Stimulated activated CD4-positive, alpha-beta T cell treated with anti-CD3 and anti-CD28 coated beads, Interleukin-12 subunit alpha, Interleukin-12 subunit beta, amount 100 ng/mL, for 48 hours (primary cell): ENCODE results near the gene NTM.

Experiments
- DNase-seq, 3 donors: peaks; one replicate each; pipeline ENCODE4 v3.0.0-alpha.2; 2020; ENCODE audit warnings: low read depth in 2 of 3, low spot score in 1 of 3

The NTM gene

GRCh38 chr11:131462622-131463021 is 92.2 kb downstream of the NTM start:
- no peak for DNase-seq

GRCh38 chr11:131463162-131463561 is 92.7 kb downstream of the NTM start:
- DNase-seq: no peak

DNA sequence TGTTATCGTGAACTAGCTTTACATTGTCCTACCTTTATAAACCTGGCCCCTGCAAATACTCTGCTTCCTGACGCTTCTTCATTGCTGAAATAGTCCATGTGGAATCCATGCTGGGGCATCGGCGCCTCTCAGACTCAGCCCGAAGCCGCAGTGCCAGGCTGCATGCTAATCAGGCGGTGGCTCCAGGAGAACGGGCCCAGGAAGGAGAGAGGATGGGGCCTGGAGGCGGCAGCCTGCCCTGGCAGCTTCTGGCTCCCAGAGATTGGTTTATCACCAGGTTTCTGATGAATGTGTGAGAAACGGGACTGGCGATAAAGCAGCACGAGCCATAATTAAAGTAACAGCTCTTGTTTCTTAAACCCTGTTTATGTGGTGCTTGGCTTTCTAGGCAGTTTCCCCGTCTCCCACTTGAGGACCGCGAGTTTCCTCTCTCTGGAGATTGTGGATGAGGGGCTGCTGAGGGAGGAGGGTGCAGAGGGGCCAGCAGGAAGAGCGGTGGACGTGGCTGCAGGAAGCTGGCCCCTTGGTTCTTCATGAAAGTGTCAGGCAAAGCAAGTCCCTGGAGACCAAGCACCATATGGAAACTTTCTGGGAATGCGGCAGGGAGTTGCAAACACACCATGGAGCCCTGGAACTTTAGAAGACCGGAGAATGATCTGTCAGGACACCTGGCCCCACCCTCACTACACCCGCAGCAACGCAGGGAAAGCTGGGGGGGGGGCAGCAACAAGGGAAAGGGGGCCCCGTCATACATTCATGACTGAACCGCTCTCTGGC is 93.4 kb downstream of the NTM start:
- DNase-seq: no peak

- DNase-seq: no peak
Observed at GRCh38 chr11:131464461-131464860, 94.0 kb downstream of the NTM start.

DNA sequence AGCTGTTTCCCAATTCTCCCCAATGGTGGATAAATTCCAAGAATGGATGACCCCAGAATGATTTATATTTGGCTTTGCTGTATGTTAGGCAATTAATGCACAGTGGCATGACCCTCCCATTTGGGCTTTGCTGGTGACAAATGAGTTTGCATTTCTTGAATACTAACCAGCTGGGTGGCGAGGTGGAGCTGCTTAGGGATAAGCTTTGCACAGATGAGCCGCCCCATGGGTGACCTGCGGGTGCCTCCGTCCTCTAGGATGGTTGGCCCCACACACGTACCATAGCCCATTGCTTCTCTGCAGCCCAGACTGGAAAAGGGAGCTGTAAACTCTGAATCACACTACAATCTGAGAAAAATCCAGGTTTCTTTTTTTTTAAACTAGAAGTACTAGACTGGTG is 94.6 kb downstream of the NTM start:
- DNase-seq: no peak

DNA sequence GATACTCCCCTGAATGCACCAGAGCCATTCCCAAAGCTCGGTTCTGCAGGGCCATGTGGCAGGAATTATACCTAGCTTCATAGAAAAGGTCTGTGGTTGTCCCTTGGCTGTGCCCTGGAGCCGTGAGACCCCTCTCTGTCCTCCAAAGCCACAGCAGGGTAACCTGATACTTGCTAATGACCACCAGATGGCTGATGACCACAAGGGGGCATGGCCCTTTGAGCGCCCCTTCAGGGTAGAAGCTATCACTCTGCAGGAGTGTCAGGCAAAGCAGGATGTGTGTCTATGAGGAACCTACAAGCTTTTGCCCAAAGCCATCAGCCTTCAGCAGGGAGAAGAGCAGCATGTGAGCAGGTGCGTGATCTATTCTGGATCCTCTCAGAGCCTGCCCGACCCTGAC is 95.3 kb downstream of the NTM start:
- no peak for DNase-seq

- no peak for DNase-seq
Observed at GRCh38 chr11:131467645-131468394, 97.4 kb downstream of the NTM start.

DNA sequence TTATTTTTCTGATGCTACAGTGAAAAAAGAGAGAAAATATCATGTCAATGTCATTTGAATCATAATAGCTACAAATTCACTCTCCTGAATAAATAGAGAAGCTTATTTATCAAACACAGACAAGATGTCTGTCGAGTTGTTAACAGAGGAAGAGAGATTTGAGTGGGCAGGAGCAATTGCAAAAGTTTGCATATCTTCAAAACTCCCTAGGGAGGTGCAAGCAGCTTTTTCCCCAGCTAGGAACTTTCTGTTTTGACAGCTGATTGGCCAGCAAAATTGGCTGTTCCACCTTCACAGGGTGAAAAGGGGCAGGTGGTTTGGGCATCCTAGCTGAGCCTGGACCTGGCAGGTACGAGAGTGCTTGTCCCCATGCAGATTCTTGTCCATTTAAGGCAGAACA is 98.2 kb downstream of the NTM start:
- no peak for DNase-seq

- no peak for DNase-seq
Observed at GRCh38 chr11:131470216-131470925, 100.0 kb downstream of the NTM start.

DNA sequence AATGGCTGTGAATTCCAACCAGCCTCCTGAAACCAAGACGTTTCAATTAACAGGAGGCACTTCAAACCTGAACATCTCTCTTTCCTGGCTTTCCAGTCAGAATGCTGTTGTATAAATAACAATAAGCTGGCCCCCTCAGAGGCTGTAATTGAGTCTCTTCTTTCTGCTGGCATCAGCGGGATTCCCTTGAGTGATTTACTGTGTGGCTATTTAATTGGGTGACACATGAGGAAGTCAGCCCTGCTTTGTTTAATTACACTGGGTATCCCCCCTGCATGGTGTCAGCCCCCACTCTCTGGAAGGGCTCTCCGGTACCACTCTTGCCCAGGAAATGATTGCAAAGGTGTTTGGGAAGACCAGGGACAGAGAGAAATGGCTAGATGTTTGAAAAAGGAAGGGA is 101.6 kb downstream of the NTM start:
- no peak for DNase-seq

GRCh38 chr11:131474947-131475346 is 104.5 kb downstream of the NTM start:
- no peak for DNase-seq

DNA sequence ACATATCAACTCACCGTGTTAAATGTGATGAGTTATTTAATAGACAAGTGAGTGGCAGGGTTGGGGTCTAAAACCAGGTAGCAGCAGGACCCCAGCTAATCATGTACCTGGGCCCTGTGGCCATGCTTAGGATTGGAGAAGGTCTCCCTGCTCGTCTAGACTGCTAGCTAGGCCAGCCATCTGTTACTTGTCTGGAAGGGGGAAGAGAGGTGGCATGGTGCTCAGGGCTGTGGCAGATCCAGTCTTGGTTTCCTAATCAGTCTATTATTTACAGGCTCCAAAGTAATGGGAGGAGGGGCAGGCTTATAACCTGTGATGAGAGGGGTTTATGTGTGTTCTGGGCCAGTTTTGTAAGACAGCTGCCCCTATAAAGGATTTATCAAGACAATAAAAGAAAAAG is 105.9 kb downstream of the NTM start:
- DNase-seq: no peak

- DNase-seq: no peak
Observed at GRCh38 chr11:131478341-131478740, 107.9 kb downstream of the NTM start.

GRCh38 chr11:131481303-131481702 is 110.9 kb downstream of the NTM start:
- DNase-seq: no peak

DNA sequence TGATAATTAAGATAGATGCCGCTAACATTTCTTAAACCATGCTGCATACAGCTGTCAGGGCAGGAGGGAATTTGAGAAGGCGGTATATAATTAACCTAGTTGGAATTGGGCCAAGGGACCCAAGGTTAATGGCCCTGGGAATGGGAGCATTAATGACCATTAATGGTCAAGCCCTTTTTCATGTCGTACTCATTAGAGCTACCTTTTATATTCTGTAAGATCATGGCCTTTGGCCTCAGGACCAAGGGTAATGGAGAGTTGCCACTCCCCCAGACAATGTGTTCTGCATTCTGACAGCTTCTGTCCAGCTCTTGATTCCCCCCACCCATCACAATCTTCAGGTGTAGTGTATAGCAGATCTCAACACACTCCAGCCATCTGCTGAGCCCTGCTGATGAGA is 111.6 kb downstream of the NTM start:
- no peak for DNase-seq

DNA sequence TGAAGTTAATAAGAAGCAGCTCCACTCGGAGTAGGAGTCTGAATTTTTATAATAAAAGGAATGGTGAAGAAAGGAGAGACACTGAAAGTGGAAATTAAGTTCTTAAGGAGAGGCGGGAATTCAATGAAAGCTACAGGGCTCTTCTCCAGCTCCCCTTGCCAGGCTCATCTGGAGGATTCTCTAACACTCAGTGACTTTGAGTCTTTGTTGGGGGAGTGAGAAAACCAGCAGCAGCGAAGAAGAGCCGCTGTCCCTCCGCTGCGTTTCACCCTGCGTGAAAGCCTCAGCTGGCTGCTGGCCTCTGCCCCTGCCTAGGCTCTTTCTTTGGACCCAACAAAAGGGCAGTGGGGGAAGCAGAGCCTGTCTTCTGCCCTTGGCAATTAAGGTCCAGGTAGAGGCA is 113.0 kb downstream of the NTM start:
- no peak for DNase-seq

- DNase-seq: no peak
Observed at GRCh38 chr11:131483877-131484276, 113.5 kb downstream of the NTM start.

- DNase-seq: no peak
Observed at GRCh38 chr11:131486100-131486499, 115.7 kb downstream of the NTM start.

- DNase-seq: no peak
Observed at GRCh38 chr11:131486937-131487635, 116.7 kb downstream of the NTM start.

GRCh38 chr11:131488238-131488637 is 117.8 kb downstream of the NTM start:
- no peak for DNase-seq

DNA sequence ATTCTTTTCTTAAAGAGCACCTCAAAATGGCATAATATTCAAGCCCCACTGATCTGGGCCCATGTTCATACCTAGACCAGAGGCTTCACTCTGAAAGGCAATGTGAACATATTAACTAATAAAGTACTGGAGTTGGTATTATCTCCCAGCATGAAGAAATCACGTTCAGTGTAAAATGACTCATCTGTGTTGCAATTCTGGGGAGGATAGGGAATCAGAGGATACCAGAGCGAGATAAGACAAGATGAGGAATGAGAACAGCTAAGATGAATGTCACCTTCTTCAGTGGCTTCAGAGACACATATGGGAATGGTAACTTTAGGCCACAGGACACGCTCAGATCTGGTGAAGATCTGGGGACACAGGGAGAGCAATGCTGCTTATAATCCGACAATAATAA is 121.1 kb downstream of the NTM start:
- DNase-seq: no peak
